HG02610 (cell line): ENCODE data around the gene TREX2.

Experiments used
- ATAC-seq: cut with Tn5 transposase; IDR thresholded peaks from one replicate; pipeline ENCODE4 v1.9.1; 2021; ENCODE audit warnings: mild to moderate bottlenecking, moderate library complexity; ENCODE audit not compliant: unreplicated experiment

The TREX2 gene

DNA sequence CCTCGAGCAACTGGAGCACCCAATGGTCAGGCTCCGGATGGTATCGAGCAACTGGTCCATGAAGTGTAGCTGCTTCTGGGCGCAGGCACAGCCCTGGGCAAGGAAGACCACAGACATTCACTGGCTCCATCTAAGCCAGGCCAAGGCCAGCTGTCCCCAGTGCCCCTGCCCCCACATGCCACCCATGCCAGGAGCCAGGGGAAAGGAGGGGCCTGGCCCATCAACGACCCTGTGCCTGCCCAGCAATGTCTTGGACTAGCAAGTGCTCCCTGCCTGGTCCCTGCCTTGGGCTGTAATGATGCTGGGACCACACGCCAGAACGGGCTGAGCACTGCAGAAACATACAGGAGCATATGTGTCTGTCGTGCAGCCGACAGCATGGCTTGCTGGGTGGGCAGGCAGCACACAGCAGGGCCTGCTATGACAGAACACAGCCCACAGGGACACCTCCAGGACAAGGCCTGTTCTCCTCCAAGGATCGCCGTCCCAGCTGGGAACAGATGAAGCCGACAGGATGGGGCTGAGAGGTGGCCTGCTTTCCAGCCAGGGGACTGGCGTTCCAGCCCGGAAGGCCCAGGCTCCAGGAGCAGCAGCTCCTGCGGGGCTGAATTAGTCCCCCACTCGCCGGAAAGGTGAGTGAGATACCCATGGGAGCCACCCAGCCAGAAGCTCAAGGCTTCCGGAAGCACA, 11.4 kb upstream of the TREX2 start:
- ATAC-seq, result no peak

DNA sequence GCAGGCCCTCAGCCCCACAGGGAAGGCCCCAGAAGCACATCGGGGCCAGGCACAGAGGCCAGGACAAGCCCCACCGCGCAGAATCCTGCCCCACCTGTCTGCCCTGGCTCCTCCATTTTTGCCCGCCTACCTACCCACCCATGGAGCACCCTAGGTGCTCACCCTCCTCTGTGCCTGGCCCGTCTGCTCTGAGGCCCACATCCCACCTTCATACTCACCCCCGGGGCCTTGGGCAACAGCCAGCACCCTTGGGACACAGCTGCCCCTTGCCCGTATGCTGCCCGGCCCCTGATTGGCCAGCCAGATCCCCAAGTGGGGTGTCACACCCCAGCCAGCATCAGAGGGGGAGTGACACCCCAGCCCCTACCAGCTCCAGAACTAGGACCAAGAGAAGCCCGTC, 10.8 kb upstream of the TREX2 start:
- ATAC-seq, result no peak

DNA sequence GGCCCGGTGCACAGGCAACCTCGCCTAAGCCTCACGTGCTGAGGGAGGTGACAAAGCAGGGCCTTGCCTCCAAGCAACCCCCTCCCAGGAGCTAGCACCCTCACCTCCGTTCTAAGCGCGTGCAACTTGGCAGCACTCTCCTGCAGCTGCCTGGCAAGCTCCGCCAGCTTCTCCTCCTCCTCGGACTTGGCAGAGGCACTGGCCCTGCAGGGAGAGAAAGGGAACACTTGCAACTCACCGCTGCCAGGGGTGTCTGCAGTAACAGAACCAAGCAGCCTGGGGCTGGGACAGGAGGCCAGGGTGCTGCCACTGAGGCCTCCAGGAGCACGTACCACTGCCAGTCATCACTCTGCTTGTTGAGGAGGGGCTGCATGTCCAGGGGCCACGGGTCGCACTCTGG, 10.3 kb upstream of the TREX2 start:
- ATAC-seq, result no peak

- ATAC-seq, result no peak
Measured at GRCh38 chrX:153455571-153455970, 9.7 kb upstream of the TREX2 start.

DNA sequence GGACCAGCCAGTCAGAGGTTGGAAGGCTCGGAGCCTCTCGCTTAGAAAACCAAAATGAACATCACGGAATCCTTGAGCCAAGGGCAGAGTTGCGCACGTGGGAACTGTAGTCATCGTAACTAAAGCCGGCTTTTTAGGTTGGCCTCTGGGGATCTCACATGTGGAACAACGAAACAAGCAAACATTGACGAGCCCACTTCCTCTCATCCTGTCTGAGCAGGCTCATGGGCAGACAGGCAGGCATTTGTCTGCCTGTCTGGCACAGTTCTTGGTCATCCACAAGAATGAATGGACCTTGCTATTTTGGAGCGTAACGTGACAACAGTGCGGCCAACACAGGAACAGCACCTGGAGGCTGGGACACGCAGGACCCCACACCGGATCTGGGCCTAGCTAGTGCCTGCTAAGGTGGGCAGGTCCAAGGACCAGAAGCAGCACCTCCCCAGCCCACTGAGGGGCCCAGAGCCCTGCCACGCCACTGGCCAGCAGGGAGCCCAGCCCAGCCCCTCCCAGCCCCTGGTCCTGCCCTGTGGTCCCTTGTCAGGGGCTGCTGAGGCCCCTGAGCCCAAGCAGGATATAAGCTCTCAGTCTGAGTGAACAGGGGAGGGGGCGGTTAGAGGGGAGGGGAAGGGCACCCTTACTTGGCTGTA, 9.2 kb upstream of the TREX2 start:
- no peak for ATAC-seq

DNA sequence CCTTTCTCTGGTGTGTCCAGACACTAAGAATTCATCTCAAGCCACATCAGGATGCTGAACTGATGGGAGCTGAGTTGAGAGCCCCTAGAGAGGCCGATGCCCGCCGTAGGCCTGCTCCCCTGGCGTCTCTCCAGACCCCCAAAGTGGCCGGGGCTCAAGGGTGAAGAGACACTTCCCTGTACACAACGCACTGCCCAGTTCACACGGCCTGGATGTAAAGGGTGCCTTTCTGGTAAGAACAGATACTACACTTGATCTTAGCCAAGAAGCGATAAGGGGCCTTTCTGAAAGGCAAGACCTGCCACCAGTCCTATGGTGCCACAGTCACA, 5.1 kb upstream of the TREX2 start:
- ATAC-seq, result no peak

DNA sequence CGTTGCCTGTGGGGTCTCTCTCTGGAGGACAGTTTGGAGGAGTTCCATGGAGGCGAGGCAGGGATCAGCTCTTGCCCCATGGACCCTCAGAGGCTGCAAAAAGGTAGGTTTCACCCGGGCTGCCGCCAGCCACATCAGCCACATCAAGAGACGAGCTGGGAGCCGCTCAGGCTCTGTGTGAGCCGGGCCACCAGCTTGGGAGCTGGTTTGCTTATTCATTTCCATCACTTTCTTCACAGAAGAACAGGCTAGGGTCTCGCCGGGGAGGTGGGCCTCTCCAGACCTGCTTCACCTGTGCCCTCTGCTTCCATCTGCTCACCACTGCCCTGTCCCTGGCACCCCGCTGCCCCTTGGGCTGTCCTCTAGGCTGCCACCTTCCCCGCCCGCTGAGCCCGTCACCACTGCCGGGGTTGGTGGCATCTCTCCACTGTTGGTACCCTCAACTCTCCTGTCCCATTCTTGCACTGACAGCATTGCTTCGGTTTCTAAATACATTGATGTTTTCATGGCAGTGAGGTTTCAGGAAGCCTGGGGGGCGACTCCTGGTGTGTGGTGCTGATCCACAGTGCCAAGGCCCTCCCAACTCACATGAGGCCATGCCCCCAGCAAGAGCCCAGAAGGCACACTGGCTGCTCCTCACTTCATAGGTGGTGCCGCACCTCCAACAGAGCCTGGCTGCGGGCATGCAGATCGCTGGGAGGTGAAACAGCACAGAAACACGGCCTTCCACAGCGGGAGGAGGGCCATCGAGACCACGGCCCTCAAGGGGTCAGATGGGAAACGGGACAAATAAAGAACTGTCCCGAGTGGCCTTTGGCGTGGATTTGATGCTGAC, 4.5 kb upstream of the TREX2 start:
- no peak for ATAC-seq

DNA sequence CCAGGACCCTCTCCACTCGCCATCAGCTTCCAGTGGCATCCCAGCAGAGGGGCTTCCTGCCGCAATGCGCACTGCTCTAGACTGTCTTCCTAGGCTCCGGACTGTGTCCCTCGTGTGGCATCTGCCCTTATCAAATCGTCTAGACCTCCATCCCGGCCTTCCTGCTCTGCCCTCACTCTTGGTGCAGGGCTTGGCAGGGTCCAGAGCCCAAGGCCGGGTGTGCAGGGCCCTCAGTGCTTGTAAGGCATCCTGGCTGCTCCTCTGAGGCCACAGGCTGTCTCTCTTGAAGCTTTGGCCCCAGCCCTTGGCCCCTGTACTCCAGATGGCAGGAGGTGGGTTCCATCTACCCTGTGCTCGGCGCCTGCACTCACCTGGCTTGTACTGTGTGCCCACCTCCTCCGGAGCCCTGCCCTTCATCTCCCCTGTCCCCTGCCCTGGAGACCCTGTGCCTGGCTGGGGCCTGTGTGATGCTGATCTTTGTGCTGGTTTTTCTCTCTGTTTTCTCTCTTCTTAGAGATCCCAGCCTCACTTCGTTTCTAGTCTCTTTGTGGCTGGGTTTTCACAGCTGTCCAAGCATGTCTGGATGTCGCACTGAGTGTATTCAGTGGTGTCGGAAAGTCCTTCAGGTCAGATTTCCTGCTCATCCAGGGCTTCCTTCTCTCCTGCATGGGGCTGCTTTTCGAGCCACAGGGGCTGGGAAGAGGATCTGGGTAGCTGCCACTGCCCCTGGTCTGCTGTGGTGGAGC, 3.7 kb upstream of the TREX2 start:
- ATAC-seq, result no peak

- no peak for ATAC-seq
Measured at GRCh38 chrX:153448556-153449367, 2.9 kb upstream of the TREX2 start.

DNA sequence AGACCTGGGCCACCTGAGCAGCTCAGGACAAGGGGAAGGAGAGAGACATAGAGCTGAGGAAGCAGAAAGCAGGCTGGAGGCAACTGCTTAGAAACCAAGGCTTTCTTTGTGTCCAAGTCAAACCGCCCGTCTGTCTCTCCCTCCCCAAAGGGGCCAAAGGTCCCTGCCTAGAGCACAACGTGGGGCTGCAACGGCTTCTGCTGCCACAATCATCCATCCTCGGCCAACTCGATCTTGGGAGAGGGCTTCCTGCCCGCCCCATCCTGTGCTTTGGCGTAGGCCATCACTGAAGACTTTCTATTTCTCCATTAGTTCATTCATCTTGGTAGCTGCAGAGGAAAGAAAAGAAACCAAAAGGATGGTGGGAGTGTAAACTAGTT, 1.7 kb upstream of the TREX2 start:
- no peak for ATAC-seq

DNA sequence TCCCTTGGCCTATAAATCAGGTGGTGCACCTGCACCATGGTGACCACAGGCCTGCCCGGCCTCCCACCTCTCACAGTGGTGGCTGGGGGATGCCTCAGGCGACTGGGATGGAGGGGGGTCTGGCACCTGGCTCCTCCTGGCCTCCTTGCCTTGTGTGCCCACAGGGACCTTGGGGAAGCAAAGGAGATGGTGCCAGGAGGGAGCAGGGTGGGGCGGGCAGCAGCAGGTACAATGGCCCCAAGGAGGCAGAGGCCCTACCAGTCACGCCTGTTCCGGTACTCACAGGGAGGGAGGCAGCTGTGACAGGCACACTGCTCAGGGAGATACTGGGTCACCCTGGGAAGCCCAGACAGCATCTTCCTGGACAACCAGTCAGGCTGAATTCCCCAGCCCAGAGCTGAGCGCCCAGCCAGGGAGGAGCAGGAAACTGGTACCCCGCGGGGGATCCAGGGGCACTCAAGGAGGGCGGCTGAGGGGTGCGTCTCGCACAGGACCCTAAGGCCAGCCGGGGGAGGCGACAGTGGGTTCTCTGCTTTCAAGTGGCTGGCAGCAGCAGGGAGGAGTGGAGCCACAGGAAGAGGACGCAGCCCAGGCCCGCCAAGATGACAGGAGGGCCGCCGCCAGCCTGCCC, 1.2 kb upstream of the TREX2 start:
- ATAC-seq, result no peak

DNA sequence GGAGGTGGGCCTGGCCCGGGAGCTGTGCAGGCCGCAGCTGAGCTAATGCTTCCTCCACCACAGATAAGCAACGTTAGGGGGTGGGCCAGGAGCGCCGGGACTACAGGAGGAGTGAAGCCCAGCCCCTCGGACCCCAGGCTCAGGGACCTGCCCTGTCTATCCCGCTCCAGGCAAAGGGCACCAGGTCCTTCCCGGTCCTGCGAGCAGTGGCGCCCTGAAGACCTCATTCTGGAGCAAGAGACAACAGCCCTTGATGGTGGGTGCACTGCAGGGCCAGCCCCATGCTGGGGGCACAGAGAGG, 730 bp upstream of the TREX2 start:
- no peak for ATAC-seq

GRCh38 chrX:153445106-153445855, 575 bp downstream of the TREX2 start:
- no peak for ATAC-seq

GRCh38 chrX:153444333-153445011, 1.4 kb downstream of the TREX2 start:
- no peak for ATAC-seq

DNA sequence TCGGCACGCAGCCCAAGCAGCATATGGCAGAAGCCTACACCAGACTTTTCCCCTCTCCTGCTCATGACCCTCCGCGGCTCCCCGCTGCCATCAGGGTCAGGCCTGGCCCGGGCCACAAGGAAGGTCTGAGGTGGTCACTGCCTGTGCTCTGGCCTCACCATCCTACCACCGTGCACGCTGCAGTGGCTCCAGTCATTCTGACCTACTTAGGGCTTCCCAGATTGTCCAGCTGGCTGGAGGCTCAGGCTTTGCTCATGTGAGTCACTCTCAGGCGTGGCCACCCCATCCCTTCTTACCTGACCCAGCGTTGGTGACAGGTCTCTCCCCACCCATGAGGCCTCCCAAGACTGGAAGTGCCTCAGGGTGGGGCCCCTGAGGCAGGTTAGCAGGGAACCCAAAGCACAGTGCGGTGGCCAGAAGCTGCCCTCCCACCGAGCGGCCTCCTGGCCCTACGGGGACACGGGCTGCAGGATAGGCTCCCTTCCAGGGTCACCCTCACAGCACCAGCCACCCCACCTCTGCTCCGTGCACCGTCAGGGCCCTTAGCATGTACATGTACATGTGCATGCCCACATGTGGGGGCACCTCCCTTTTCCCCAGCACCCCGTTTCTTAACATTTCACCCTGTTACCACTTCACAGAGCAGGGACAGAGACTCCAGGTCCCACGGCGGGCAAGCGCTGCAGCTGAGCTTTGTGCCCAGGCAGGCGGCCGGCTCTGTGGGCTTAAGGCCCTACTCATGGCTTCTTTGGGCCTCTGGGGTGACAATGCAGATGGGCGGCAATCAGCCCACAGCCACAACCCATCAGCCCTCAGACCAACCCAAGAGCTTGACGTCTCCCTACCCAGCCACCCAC, 2.2 kb downstream of the TREX2 start:
- no peak for ATAC-seq

GRCh38 chrX:153442463-153442862, 3.4 kb downstream of the TREX2 start:
- no peak for ATAC-seq

DNA sequence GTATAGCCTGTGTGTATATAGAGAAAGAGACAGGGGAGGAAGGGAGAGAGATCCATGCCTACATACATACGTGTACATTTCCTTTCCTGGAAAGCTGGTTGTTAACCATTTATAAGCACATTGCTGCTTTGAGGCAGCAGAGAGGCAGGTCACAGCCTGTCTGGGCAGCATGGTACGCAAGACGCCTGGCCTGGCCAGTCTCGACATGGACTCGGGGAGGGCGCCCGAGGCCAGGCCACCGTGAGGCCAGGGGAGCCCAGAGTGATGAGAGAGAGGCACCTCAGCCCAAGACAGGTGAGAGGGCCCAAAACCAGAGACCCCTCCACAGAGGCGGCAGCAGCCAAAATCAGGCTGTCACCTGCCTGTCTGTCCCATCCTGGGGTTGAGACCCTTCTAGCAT, 3.9 kb downstream of the TREX2 start:
- ATAC-seq, result no peak

GRCh38 chrX:153441296-153441695, 4.6 kb downstream of the TREX2 start:
- ATAC-seq, result no peak
